Keratinocyte (primary cell): Measurements from ENCODE around the gene DGKD.

ENCODE experiments used
- EZH2 ChIP-seq: IDR thresholded peaks from one replicate; pipeline ENCODE4 v1.6.1; 2012; ENCODE audit warnings: inconsistent platforms, mild to moderate bottlenecking, low read length, moderate library complexity
- TF ChIP-seq, protein P1 (sequence below), 3 experiments: IDR thresholded peaks in 1 of 3; conservative IDR thresholded peaks in 1 of 3; optimal IDR thresholded peaks in 1 of 3; 2 replicates in 2 of 3; 3 replicates in 1 of 3; pipeline versions ENCODE3 to v1.5.1; 2011; ENCODE audit warnings: low read length in 3 of 3, mild to moderate bottlenecking in 3 of 3, moderate library complexity in 2 of 3, control low read depth in 1 of 3, inconsistent platforms in 1 of 3; ENCODE audit not compliant: insufficient read depth in 2 of 3; ENCODE audit errors: extremely low read depth in 1 of 3

DNA sequence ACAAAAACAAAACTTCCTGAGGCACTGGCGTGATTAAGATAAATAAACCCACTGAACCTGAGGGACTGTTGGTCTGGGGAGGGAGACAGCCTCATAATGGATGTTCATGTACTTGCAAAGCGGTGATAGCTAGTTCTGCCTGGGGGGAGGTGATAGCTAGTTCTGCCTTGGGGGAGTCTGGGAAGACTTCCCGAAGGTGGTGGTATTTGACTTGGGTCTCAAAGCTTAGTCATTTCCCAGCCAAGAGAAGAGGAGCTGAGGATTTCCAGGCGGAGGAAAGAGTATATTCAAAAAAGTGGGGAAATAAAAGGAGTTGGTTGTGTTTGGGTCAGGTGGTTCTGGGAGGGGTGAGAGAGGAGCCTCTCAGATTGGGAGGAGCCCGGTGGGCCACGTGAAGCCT is 24.7 kb downstream of the DGKD start:
- TF ChIP-seq, protein P1, sequence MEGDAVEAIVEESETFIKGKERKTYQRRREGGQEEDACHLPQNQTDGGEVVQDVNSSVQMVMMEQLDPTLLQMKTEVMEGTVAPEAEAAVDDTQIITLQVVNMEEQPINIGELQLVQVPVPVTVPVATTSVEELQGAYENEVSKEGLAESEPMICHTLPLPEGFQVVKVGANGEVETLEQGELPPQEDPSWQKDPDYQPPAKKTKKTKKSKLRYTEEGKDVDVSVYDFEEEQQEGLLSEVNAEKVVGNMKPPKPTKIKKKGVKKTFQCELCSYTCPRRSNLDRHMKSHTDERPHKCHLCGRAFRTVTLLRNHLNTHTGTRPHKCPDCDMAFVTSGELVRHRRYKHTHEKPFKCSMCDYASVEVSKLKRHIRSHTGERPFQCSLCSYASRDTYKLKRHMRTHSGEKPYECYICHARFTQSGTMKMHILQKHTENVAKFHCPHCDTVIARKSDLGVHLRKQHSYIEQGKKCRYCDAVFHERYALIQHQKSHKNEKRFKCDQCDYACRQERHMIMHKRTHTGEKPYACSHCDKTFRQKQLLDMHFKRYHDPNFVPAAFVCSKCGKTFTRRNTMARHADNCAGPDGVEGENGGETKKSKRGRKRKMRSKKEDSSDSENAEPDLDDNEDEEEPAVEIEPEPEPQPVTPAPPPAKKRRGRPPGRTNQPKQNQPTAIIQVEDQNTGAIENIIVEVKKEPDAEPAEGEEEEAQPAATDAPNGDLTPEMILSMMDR (optimal IDR thresholded peaks at IDR 0.05 in 1 of 3, IDR thresholded peaks at IDR 0.05 in 1 of 3, conservative IDR thresholded peaks at IDR 0.05 in 1 of 3; ENCODE audit: extremely low read depth in 1 of 3, insufficient read depth in 2 of 3, low read length in 3 of 3) = no peak
- TF ChIP-seq EZH2 = no peak
